ENCODE results near the gene B4GALT4. TPM values are rescaled to one million over a fixed set of nuclear protein-coding genes. Genes with fewer than 3 reads are reported as not detected.

Gene B4GALT4
- total RNA-seq, 1 experiment from 2014 or later: 46.5 TPM

- Mint-ChIP-seq H3K36me3 (ENCODE audit: insufficient read depth in 1 of 3, low read depth in 3 of 3) (no peaks in the 10 kb centered on the region), H3K9me3 (no peaks in the 10 kb centered on the region), H3K27me3 (ENCODE audit: low read depth) (no peaks in the 10 kb centered on the region), H3K27ac (no peak overlapping the region), H3K4me1 (peaks cover 0 to 3% of the 10 kb centered on the region in 2 experiments; a peak in 1 of 4 replicates), H3K4me3 (no peak overlapping the region)
- no peak overlapping the region for H3K56ac ChIP-seq (ENCODE audit: insufficient read length, low read depth, low read length)
- no peaks in the 10 kb centered on the region for H3K9me3 ChIP-seq (ENCODE audit: control insufficient read depth, low read depth, low read length)
- H3K23ac ChIP-seq (ENCODE audit: insufficient read length, low read depth, low read length): no peak overlapping the region
- no peak overlapping the region for H4K8ac ChIP-seq (replicated peaks; ENCODE audit: insufficient read length, low read depth, low read length)
- no peaks in the 10 kb centered on the region for H3K79me2 ChIP-seq (ENCODE audit: insufficient read depth, low read length)
- no peak overlapping the region for H4K5ac ChIP-seq (ENCODE audit: insufficient read length, low read depth, low read length)
- H3K27ac ChIP-seq (ENCODE audit: insufficient read length, low read depth, low read length): no peak overlapping the region
- peak overlapping the region; percentile 7 for H2BK20ac ChIP-seq (ENCODE audit: low read depth, low read length, poor library complexity, severe bottlenecking)
- no peaks in the 10 kb centered on the region for H3K79me1 ChIP-seq (ENCODE audit: insufficient read depth, low read depth, low read length, poor library complexity, severe bottlenecking)
- WGBS (ENCODE audit: extremely low coverage, insufficient read length, low lambda C conversion rate): no CpG with 5 or more reads among the region's 1 CpG
- H3T11ph ChIP-seq (ENCODE audit: low read length): no peak overlapping the region
- no peak overlapping the region for H2BK12ac ChIP-seq (ENCODE audit: insufficient read length, low read depth, low read length)
- no peak overlapping the region for H2BK120ac ChIP-seq (ENCODE audit: low read depth, low read length, poor library complexity, severe bottlenecking)
- no peaks in the 10 kb centered on the region for H4K20me1 ChIP-seq (ENCODE audit: control insufficient read depth, insufficient read depth, insufficient read length)
- no peak overlapping the region for H3K4ac ChIP-seq (ENCODE audit: low read depth, low read length)
- H2AK5ac ChIP-seq (ENCODE audit: insufficient read length, low read length): no peak overlapping the region
- no peaks in the 10 kb centered on the region for H3K27me3 ChIP-seq (ENCODE audit: insufficient read depth, low read length)
- H3K23me2 ChIP-seq (ENCODE audit: insufficient read length, low read depth, low read length, poor library complexity, severe bottlenecking): no peaks in the 10 kb centered on the region
- no peak overlapping the region for H2AFZ ChIP-seq (ENCODE audit: low read length)
- H2BK5ac ChIP-seq (ENCODE audit: insufficient read length, low read length): no peak overlapping the region
- DNase-seq: no peak
- no peak for TF ChIP-seq CTCF (conservative IDR thresholded peaks at IDR 0.05)
- H3K9ac ChIP-seq (ENCODE audit: extremely low read depth, insufficient read length, low read length): no peak overlapping the region
- H4K91ac ChIP-seq (ENCODE audit: insufficient read length, low read depth, low read length): no peak overlapping the region
- no peak overlapping the region for H2BK15ac ChIP-seq (ENCODE audit: low read depth, low read length)
- H3K4me2 ChIP-seq (ENCODE audit: insufficient read depth, insufficient read length, low read length): no peak overlapping the region
- no peak overlapping the region for H3K18ac ChIP-seq (ENCODE audit: insufficient read length, low read depth, low read length)
- H3K4me1 ChIP-seq (ENCODE audit: insufficient read depth, low read length): no peaks in the 10 kb centered on the region
- no peak overlapping the region for H3K14ac ChIP-seq (ENCODE audit: insufficient read depth, low read length)
Observed at GRCh38 chr3:119191800-119192199, 48.9 kb downstream of the B4GALT4 start.
